Keratinocyte (primary cell): ENCODE measurements around the gene FNBP1. TPM values are rescaled to one million over a fixed set of nuclear protein-coding genes. Genes with fewer than 3 reads are reported as not detected.

Source experiments
- DNase-seq: peaks from one replicate; pipeline ENCODE4 v3.0.0-alpha.2; 2011; ENCODE audit warnings: low read depth, missing footprints, low spot score
- FAIRE-seq: peaks from 2 replicates; lab custom pipeline; 2011; peaks lifted over from hg19 to GRCh38; lab: Jason Lieb, UNC
- H2AFZ ChIP-seq: 2 replicates; pipeline ENCODE4 v1.6.0; 2012; ENCODE audit warnings: low read length, control low read depth, inconsistent platforms; ENCODE audit not compliant: control insufficient read depth
- H3K27ac ChIP-seq: 2 replicates; pipeline ENCODE4 v1.5.1; 2011; ENCODE audit warnings: low read length; ENCODE audit not compliant: control insufficient read depth, insufficient read depth
- H3K27me3 ChIP-seq: 3 replicates; pipeline ENCODE4 v1.6.0; 2011; ENCODE audit warnings: low read length; ENCODE audit not compliant: control insufficient read depth, insufficient read depth; ENCODE audit errors: extremely low read depth
- H3K36me3 ChIP-seq, 2 experiments: 2 replicates in 1 of 2; 3 replicates in 1 of 2; pipeline ENCODE4 v1.5.1; 2011; ENCODE audit warnings: low read length in 2 of 2, mild to moderate bottlenecking in 1 of 2; ENCODE audit not compliant: control insufficient read depth in 2 of 2, insufficient read depth in 2 of 2; ENCODE audit errors: extremely low read depth in 1 of 2
- H3K4me1 ChIP-seq: 3 replicates; pipeline ENCODE4 v1.5.1; 2011; ENCODE audit warnings: low read length; ENCODE audit not compliant: control insufficient read depth, insufficient read depth; ENCODE audit errors: extremely low read depth
- H3K4me2 ChIP-seq: 3 replicates; pipeline ENCODE4 v1.6.0; 2011; ENCODE audit warnings: low read depth, low read length; ENCODE audit not compliant: control insufficient read depth, insufficient read depth; ENCODE audit errors: extremely low read depth
- H3K4me3 ChIP-seq, 3 experiments: fragments of 200-600 bp in 1 of 3; sonication (generic) in 1 of 3; 2 replicates in 2 of 3; 3 replicates in 1 of 3; pipeline ENCODE4 v1.5.1; 2011 to 2016; ENCODE audit warnings: low read length in 3 of 3, mild to moderate bottlenecking in 3 of 3, control low read depth in 2 of 3, inconsistent platforms in 1 of 3, low read depth in 1 of 3, mixed read lengths in 1 of 3, mixed run types in 1 of 3, moderate library complexity in 1 of 3; ENCODE audit not compliant: control insufficient read depth in 2 of 3, insufficient read depth in 2 of 3; ENCODE audit errors: extremely low read depth in 1 of 3
- H3K79me2 ChIP-seq: 2 replicates; pipeline ENCODE4 v1.6.0; 2012; ENCODE audit warnings: low read length; ENCODE audit not compliant: control insufficient read depth, insufficient read depth
- H3K9ac ChIP-seq: 3 replicates; pipeline ENCODE4 v1.6.0; 2011; ENCODE audit warnings: low read length; ENCODE audit not compliant: control insufficient read depth, insufficient read depth; ENCODE audit errors: extremely low read depth
- H3K9me1 ChIP-seq: 3 replicates; pipeline ENCODE4 v1.6.0; 2011; ENCODE audit warnings: low read length; ENCODE audit not compliant: control insufficient read depth, insufficient read depth; ENCODE audit errors: extremely low read depth
- H3K9me3 ChIP-seq: 2 replicates; pipeline ENCODE4 v1.5.1; 2012; ENCODE audit warnings: low read depth, low read length; ENCODE audit not compliant: control insufficient read depth
- H4K20me1 ChIP-seq: 3 replicates; pipeline ENCODE4 v1.6.0; 2011; ENCODE audit warnings: low read length; ENCODE audit not compliant: control insufficient read depth, insufficient read depth; ENCODE audit errors: extremely low read depth
- EZH2 ChIP-seq: IDR thresholded peaks from one replicate; pipeline ENCODE4 v1.6.1; 2012; ENCODE audit warnings: inconsistent platforms, mild to moderate bottlenecking, low read length, moderate library complexity
- dilution Hi-C: fragments of 300-500 bp; cut with MboI; formaldehyde crosslinking; loops from one replicate; pipeline ENCODE4 v1.7.0; 2020; ENCODE audit warnings: low sequenced_read_pairs; ENCODE audit not compliant: extremely low pct_ligation_motif_present
- polyA plus RNA-seq, 5 experiments: library from polyadenylated mRNA; depleted of rRNA in 3 of 5; stranded (reverse) in 3 of 5; stranded (forward) in 1 of 5; unstranded in 1 of 5; fragments of >200 nt; gene quantifications; 1 replicate in 1 of 5; 2 replicates in 3 of 5; 3 replicates in 1 of 5; pipeline versions ENCODE4 v1.2.1 to v1.2.3, GENCODE V29; 2011 to 2012; ENCODE audit warnings: missing spikeins in 2 of 5, low read depth in 1 of 5, low replicate concordance in 1 of 5
- TF ChIP-seq, protein P1 (sequence below), 3 experiments: IDR thresholded peaks in 1 of 3; conservative IDR thresholded peaks in 1 of 3; optimal IDR thresholded peaks in 1 of 3; 2 replicates in 2 of 3; 3 replicates in 1 of 3; pipeline versions ENCODE3 to v1.5.1; 2011; ENCODE audit warnings: low read length in 3 of 3, mild to moderate bottlenecking in 3 of 3, moderate library complexity in 2 of 3, control low read depth in 1 of 3, inconsistent platforms in 1 of 3; ENCODE audit not compliant: insufficient read depth in 2 of 3; ENCODE audit errors: extremely low read depth in 1 of 3

The FNBP1 gene
- polyA plus RNA-seq, 1 donor (not counting 4 experiments of a cell fraction or from before 2014, with no cell fraction given) = 9.6 TPM

- H3K36me3 ChIP-seq = no peaks in the 10 kb centered on the region
- no peaks in the 10 kb centered on the region for H3K27me3 ChIP-seq
- H3K4me2 ChIP-seq = no peak overlapping the region
- H3K79me2 ChIP-seq = peaks cover 4% of the 10 kb centered on the region
- DNase-seq = no peak
- H3K9ac ChIP-seq = no peak overlapping the region
- H4K20me1 ChIP-seq = peaks cover 6% of the 10 kb centered on the region
- H3K9me1 ChIP-seq = peaks cover 2% of the 10 kb centered on the region
- no peak overlapping the region for H3K4me3 ChIP-seq
- H3K27ac ChIP-seq = no peak overlapping the region
- TF ChIP-seq EZH2 = no peak
- TF ChIP-seq, protein P1, sequence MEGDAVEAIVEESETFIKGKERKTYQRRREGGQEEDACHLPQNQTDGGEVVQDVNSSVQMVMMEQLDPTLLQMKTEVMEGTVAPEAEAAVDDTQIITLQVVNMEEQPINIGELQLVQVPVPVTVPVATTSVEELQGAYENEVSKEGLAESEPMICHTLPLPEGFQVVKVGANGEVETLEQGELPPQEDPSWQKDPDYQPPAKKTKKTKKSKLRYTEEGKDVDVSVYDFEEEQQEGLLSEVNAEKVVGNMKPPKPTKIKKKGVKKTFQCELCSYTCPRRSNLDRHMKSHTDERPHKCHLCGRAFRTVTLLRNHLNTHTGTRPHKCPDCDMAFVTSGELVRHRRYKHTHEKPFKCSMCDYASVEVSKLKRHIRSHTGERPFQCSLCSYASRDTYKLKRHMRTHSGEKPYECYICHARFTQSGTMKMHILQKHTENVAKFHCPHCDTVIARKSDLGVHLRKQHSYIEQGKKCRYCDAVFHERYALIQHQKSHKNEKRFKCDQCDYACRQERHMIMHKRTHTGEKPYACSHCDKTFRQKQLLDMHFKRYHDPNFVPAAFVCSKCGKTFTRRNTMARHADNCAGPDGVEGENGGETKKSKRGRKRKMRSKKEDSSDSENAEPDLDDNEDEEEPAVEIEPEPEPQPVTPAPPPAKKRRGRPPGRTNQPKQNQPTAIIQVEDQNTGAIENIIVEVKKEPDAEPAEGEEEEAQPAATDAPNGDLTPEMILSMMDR (optimal IDR thresholded peaks at IDR 0.05 in 1 of 3, IDR thresholded peaks at IDR 0.05 in 1 of 3, conservative IDR thresholded peaks at IDR 0.05 in 1 of 3; ENCODE audit: extremely low read depth in 1 of 3, insufficient read depth in 2 of 3, low read length in 3 of 3) = no peak
- H2AFZ ChIP-seq = no peak overlapping the region
- FAIRE-seq = no peak
- H3K4me1 ChIP-seq = peaks cover 19% of the 10 kb centered on the region
- dilution Hi-C loops = no loop called here
- H3K9me3 ChIP-seq = no peaks in the 10 kb centered on the region
Measured at GRCh38 chr9:130021123-130021522, 21.9 kb downstream of the FNBP1 start.

DNA sequence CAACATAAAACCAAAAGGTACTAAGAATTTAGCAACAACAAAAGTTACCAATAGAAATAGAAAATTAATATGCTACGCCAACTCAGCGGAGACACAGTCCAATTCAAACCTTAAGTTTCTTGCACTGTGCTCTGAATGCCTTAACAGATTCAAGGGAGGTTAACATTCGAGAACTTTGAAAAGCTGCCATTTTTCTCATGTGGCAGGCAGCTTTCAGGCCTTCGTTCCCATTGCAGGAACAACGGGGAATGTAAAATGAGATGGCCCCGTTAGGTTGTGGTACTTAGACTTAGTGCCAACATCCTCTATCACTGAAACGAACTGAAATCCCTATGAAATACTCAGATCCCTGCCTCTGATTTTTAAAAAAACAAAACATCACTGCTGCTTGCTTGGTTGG, 22.4 kb downstream of the FNBP1 start:
- Histone ChIP-seq H3K4me1 (peaks cover 19% of the 10 kb centered on the region), H3K9me3 (no peaks in the 10 kb centered on the region), H3K4me2 (no peak overlapping the region), H3K27ac (no peak overlapping the region), H3K9ac (no peak overlapping the region), H3K27me3 (no peaks in the 10 kb centered on the region), H3K79me2 (peaks cover 4% of the 10 kb centered on the region), H2AFZ (no peak overlapping the region), H4K20me1 (peaks cover 6% of the 10 kb centered on the region), H3K36me3 (no peaks in the 10 kb centered on the region), H3K9me1 (peaks cover 2% of the 10 kb centered on the region), H3K4me3 (no peak overlapping the region)
- FAIRE-seq (no peak), DNase-seq (no peak)
- TF ChIP-seq, protein P1 (optimal IDR thresholded peaks at IDR 0.05 in 1 of 3, IDR thresholded peaks at IDR 0.05 in 1 of 3, conservative IDR thresholded peaks at IDR 0.05 in 1 of 3; ENCODE audit: extremely low read depth in 1 of 3, insufficient read depth in 2 of 3, low read length in 3 of 3) = no peak
- TF ChIP-seq EZH2 = no peak
- dilution Hi-C loops = no loop called here
